KOPT-K1 (cell line): ENCODE results near the gene TRIM65.

Experiments
- H3K27ac ChIP-seq: fragments of 200-600 bp; sonication (generic); 2 replicates; pipeline ENCODE4 v1.5.1; 2016; ENCODE audit warnings: antibody characterized with exemption, mild to moderate bottlenecking, low read depth, low read length; ENCODE audit not compliant: poor library complexity, severe bottlenecking
- H3K36me3 ChIP-seq: fragments of 200-600 bp; sonication (generic); 2 replicates; pipeline ENCODE4 v1.5.1; 2017; ENCODE audit warnings: antibody characterized with exemption, mild to moderate bottlenecking, low read length, moderate library complexity; ENCODE audit not compliant: insufficient read depth
- H3K9me3 ChIP-seq: fragments of 200-600 bp; sonication (generic); 2 replicates; pipeline ENCODE4 v1.5.1; 2017; ENCODE audit warnings: antibody characterized with exemption, low read length, mild to moderate bottlenecking; ENCODE audit not compliant: insufficient read depth, poor library complexity, severe bottlenecking

The TRIM65 gene, protein sequence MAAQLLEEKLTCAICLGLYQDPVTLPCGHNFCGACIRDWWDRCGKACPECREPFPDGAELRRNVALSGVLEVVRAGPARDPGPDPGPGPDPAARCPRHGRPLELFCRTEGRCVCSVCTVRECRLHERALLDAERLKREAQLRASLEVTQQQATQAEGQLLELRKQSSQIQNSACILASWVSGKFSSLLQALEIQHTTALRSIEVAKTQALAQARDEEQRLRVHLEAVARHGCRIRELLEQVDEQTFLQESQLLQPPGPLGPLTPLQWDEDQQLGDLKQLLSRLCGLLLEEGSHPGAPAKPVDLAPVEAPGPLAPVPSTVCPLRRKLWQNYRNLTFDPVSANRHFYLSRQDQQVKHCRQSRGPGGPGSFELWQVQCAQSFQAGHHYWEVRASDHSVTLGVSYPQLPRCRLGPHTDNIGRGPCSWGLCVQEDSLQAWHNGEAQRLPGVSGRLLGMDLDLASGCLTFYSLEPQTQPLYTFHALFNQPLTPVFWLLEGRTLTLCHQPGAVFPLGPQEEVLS

GRCh38 chr17:75896415-75897159, at the start of gene TRIM65:
TRIM65 (minus strand) TSS chr17:75896951; CDS start chr17:75896937, 14 bp downstream.
- Histone ChIP-seq H3K27ac (peak within 1 kb of the TSS; percentile 83), H3K36me3 (peaks cover 63% of the 10 kb centered on the region), H3K9me3 (no peaks in the 10 kb centered on the region)

DNA sequence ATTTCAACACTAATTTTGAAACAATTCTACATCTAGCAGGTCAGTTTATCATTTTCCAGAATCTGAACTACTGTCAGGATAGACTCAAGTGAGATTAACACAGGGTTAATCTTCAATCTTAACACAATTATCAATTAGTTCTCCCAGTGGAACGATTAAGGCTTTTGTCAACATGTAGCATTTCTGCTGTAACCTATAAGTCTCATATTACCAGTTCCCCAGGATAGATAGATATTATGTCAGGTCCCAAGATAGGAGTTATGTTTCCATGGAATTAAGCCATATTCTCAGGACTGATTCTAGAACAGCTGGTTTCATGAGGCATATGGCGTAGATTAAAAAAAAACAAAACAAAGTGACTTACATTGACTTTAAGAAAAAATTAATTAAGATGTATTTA, 48.5 kb upstream of the TRIM65 start:
- Histone ChIP-seq H3K36me3 (peaks cover 64% of the 10 kb centered on the region), H3K27ac (no peak overlapping the region), H3K9me3 (no peaks in the 10 kb centered on the region)

GRCh38 chr17:75943491-75943890, 46.7 kb upstream of the TRIM65 start:
- Histone ChIP-seq H3K36me3 (peaks cover 47% of the 10 kb centered on the region), H3K27ac (no peak overlapping the region), H3K9me3 (no peaks in the 10 kb centered on the region)

GRCh38 chr17:75942473-75942872, 45.7 kb upstream of the TRIM65 start:
- Histone ChIP-seq H3K9me3 (no peaks in the 10 kb centered on the region), H3K36me3 (peaks cover 37% of the 10 kb centered on the region), H3K27ac (no peak overlapping the region)

DNA sequence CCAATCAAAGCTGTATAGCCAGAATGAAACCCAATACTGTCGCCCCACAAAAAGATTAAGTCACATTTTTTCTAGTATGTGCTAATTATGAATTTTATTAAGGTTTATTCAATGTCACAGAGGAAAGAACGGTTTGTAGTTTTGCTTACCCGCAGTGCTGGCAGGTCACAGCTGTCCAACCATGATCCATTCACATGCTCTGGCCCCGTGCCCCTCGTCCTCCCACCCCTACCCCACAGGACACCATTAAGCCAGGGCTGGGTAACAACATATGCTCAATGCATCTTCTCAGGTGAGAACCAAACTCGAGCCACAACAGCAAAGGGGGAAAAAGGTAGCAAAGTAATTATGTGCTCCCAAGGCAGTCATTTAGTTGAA, 44.7 kb upstream of the TRIM65 start:
- Histone ChIP-seq H3K27ac (peak overlapping the region; percentile 80), H3K9me3 (no peaks in the 10 kb centered on the region), H3K36me3 (peaks cover 27% of the 10 kb centered on the region)

DNA sequence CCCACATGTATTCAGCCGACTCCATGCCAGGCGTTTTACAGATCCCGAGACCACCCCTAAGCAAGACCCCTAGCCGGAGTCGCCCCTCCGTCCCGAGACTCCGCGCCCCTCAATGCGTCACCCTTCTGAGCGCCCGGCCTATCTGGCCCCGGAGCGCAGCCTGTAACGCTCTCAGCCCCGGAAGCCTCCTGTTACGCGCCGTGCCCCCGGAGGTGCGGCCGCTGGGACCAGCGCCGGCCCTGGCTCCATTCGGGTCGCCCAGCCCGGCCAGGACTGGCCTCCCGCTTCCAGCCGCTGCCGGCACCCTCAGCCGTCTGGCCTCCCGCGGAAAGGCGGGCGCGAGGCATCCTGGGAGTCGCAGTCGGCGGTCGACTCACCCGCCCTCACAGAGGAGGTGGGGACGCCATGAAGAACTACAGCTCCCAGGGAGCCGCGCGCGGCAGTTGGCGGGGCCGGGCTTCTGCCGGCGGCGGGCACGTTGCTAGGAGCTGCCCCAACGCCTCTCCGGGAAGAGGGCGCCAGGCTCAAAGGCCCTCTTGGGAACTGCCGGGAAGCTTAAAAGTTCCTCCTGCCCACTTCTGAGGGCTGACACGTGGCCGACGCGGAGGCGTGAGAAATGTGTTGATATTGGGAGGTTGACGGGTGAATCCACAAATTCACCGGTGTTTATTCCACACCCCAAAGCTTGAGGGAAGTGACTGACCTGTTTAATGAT, 44.1 kb upstream of the TRIM65 start, which contains the start of gene FBF1:
Gene FBF1 (minus strand): TSS at position 316 of the 715 bp plus-strand sequence. CDS start 2,893 bp downstream, outside the sequence.
- Histone ChIP-seq H3K36me3 (peaks cover 21% of the 10 kb centered on the region), H3K27ac (peak within 1 kb of the TSS; percentile 80), H3K9me3 (no peaks in the 10 kb centered on the region)

GRCh38 chr17:75937652-75938051, 40.9 kb upstream of the TRIM65 start:
- H3K36me3 ChIP-seq = no peaks in the 10 kb centered on the region
- H3K9me3 ChIP-seq = no peaks in the 10 kb centered on the region
- no peak overlapping the region for H3K27ac ChIP-seq

GRCh38 chr17:75933808-75934207, 37.1 kb upstream of the TRIM65 start:
- Histone ChIP-seq H3K36me3 (no peaks in the 10 kb centered on the region), H3K27ac (no peak overlapping the region), H3K9me3 (no peaks in the 10 kb centered on the region)

DNA sequence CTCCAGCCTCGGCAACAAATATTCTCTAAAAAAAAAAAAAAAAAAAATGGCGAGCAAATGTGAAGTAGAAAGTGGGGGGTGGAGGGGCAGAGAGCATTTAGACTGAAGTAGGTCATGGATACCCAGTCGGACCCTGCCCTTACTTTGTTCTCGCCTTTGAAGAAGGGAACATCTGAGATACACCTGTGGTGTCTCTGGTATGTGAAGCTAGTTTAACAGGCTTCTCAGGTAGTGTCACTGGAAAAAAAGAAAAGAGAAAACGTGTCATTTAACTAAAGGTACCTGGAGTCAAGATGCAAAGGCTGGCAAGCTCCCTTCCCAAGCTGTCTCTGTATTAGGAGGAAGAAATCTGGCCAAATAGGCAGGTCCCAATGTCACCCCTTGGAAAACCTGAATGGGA, 36.1 kb upstream of the TRIM65 start:
- Histone ChIP-seq H3K27ac (no peak overlapping the region), H3K36me3 (no peaks in the 10 kb centered on the region), H3K9me3 (no peaks in the 10 kb centered on the region)

GRCh38 chr17:75931062-75931461, 34.3 kb upstream of the TRIM65 start:
- Histone ChIP-seq H3K36me3 (peaks cover 12% of the 10 kb centered on the region; the same call in 1 of the 2 replicates), H3K9me3 (no peaks in the 10 kb centered on the region), H3K27ac (no peak overlapping the region)

DNA sequence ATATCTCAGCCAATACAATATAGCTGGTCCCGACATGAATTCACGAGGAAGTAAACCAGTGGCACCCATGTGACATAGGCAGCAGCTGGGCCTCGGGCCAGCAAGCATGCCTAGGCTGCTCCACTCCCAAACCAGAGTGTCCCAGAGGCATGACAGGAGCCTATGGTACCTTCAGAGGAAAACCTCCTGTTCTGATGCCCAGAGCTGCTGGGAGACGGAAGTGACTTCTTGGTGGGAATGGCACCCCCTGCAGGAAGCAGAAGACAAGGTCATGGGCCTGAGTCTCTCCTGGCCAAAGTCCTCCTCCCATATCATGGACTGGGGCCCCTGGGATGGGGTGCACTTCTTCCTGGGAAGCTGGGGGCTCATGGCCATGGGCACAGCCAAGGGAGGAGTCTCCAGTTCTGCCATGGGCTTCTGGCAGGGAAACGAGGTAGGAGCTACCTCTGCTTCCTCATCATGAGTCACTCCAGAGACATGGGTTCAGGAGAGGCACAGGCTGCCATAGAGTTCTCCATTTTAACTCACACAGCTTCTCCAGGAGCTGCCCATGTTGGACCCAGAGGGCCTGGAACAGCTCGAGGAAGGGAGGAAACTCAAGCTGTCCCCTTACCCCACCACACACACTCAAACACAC, 30.7 kb upstream of the TRIM65 start:
- no peaks in the 10 kb centered on the region for H3K9me3 ChIP-seq
- H3K27ac ChIP-seq = peak overlapping the region; percentile 8
- peaks cover 38% of the 10 kb centered on the region; the same call in 1 of the 2 replicates for H3K36me3 ChIP-seq

DNA sequence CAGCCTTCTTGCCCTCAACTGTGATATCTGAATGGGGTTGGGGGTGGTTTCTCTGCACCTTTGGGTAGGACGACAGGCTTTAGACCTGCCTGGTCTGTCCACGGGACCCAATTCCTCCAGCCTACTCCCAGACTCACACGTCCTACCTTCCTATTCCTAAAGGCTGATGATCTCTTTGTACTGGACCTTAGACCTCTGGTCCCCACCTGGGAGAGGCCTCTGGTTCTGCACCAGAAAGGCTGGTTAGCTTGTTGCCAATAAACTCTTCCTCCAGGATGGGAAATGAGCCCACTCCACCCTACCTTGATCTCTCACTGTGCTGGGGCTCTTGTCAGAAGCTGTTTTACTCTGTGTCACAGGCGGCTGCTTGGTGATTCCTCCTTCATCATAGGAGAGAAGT, 29.7 kb upstream of the TRIM65 start:
- no peak overlapping the region for H3K27ac ChIP-seq
- no peaks in the 10 kb centered on the region for H3K9me3 ChIP-seq
- peaks cover 44% of the 10 kb centered on the region; the same call in 1 of the 2 replicates for H3K36me3 ChIP-seq

GRCh38 chr17:75925912-75926311, 29.2 kb upstream of the TRIM65 start:
- Histone ChIP-seq H3K27ac (no peak overlapping the region), H3K36me3 (peaks cover 47% of the 10 kb centered on the region; the same call in 1 of the 2 replicates), H3K9me3 (no peaks in the 10 kb centered on the region)

GRCh38 chr17:75925103-75925502, 28.4 kb upstream of the TRIM65 start:
- peaks cover 54% of the 10 kb centered on the region; the same call in 1 of the 2 replicates for H3K36me3 ChIP-seq
- no peaks in the 10 kb centered on the region for H3K9me3 ChIP-seq
- H3K27ac ChIP-seq = no peak overlapping the region
